Left lung (tissue), 10 donors: Measurements from ENCODE around the gene DOCK3. TPM values are rescaled to one million over a fixed set of nuclear protein-coding genes. Genes with fewer than 3 reads are reported as not detected.
"Not testable (repeated sequence)": the region's sequence is repeated elsewhere in the genome, so short reads cannot be mapped to it uniquely, and the experiment has no call there.

ENCODE experiments used
- ATAC-seq: fragments of 200-7000 bp; cut with Tn5 transposase; one replicate; pipeline ENCODE4 v1.9.1; 2020; ENCODE audit warnings: moderate library complexity
- DNase-seq, 4 donors: peaks; one replicate each; pipeline ENCODE4 v3.0.0-alpha.2; 2013 to 2020
- H3K27ac ChIP-seq, 2 donors: fragments of 200-600 bp; sonication (generic) in 1 of 2; one replicate each; pipeline versions ENCODE4 v1.5.0 to v1.8.0; 2020 to 2021
- H3K27me3 ChIP-seq, 2 donors: fragments of 200-600 bp; sonication (generic) in 1 of 2; one replicate each; pipeline versions ENCODE4 v1.5.0 to v1.8.0; 2020 to 2021
- H3K36me3 ChIP-seq, 2 donors: fragments of 200-600 bp; sonication (generic) in 1 of 2; one replicate each; pipeline versions ENCODE4 v1.5.0 to v1.8.0; 2020 to 2021
- H3K4me1 ChIP-seq, 2 donors: fragments of 200-600 bp; one replicate each; pipeline ENCODE4 v1.8.0; 2021
- H3K4me3 ChIP-seq, 2 donors: fragments of 200-600 bp; sonication (generic) in 1 of 2; one replicate each; pipeline versions ENCODE4 v1.5.0 to v1.8.0; 2020 to 2021; ENCODE audit warnings: mild to moderate bottlenecking in 1 of 2
- H3K9me3 ChIP-seq, 2 donors: fragments of 200-600 bp; sonication (generic) in 1 of 2; one replicate each; pipeline versions ENCODE4 v1.5.0 to v1.8.0; 2020 to 2021
- CTCF ChIP-seq, 2 donors: fragments of 200-600 bp; sonication (generic) in 1 of 2; IDR thresholded peaks; one replicate each; pipeline versions ENCODE4 v1.5.0 to v1.8.0; 2021; ENCODE audit warnings: antibody characterized with exemption in 2 of 2
- intact Hi-C, 2 donors: fragments of 100-400 bp; cut with DNase I; formaldehyde crosslinking; loops; one replicate each; pipeline versions ENCODE4 v1.11.2 to v1.14.2; 2022
- polyA plus RNA-seq, 6 donors: library from polyadenylated mRNA; unstranded; fragments of 120-200 nt; gene quantifications; one replicate each; pipeline ENCODE4 v1.2.1, GENCODE V29; 2013; ENCODE audit not compliant: insufficient read length in 6 of 6
- total RNA-seq, 2 donors: library from RNA; stranded (reverse); fragmentation: NEBNext Ultra II Directional; extraction: Animal tissue kit (Norgen Biotek cat#: 25700); gene quantifications; one replicate each; pipeline ENCODE4 v1.2.1, GENCODE V29; 2021
- donor health status: DM: no; HTN: yes; CAD: no.
- donor health status: DM: no; HTN: no; CAD: no.

DOCK3 gene
- total and polyA plus RNA-seq, 8 donors: 0.34 to 2.2 (median 1.8) TPM

DNA sequence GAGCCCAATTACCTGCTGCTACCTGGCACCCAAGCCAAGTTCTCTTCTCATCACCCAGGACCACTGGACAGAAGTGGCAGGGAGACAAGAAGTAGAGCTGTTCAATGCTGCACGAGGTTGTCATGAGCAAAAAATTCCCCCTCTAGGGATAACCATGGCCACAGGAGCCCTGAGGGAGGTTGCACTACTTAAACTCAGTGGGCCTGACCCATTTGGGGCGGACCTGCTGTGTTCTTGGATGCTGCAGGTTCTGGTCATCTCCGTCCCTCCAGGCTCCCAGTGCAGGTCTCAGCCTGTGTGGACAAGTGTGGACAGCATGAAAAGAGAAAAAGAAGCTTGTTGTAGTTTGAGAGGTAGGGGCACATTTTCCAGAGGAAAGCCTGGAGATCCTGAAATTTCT lies 684.3 kb downstream of the DOCK3 start:
- no peaks in the 10 kb centered on the region for H3K4me1 ChIP-seq
- no peak for TF ChIP-seq CTCF (IDR thresholded peaks at IDR 0.05)
- H3K9me3 ChIP-seq: no peaks in the 10 kb centered on the region
- no peaks in the 10 kb centered on the region for H3K36me3 ChIP-seq
- H3K27me3 ChIP-seq: no peaks in the 10 kb centered on the region
- intact Hi-C loops: no loop called here
- no peak for DNase-seq
- ATAC-seq: no peak
- H3K4me3 ChIP-seq: no peak overlapping the region
- H3K27ac ChIP-seq: no peak overlapping the region

DNA sequence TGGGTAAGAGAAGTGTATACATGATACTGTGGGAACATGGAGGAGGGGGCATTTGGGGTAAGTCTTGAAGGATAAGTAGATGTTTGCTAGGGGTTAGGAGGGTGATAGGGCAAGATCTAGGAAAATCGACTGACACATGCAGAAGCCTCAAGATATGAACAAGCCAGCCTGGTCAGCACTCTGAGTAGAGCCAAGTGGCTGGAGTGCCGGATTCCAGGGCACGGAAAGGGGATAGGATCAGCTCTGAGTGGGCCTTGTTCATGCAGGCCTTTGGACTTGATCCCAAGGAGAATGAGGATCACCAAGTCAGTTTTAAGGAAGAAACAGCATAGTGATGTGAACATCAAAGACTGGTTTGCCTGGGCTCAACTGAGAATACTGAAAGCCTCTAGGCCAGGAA lies 686.1 kb downstream of the DOCK3 start:
- H3K27ac ChIP-seq: no peak overlapping the region
- no peaks in the 10 kb centered on the region for H3K27me3 ChIP-seq
- no peaks in the 10 kb centered on the region for H3K4me1 ChIP-seq
- DNase-seq: no peak
- H3K4me3 ChIP-seq: no peak overlapping the region
- intact Hi-C loops: no loop called here
- H3K36me3 ChIP-seq: no peaks in the 10 kb centered on the region
- no peak for TF ChIP-seq CTCF (IDR thresholded peaks at IDR 0.05)
- peak; percentile 72 for ATAC-seq
- no peaks in the 10 kb centered on the region for H3K9me3 ChIP-seq

DNA sequence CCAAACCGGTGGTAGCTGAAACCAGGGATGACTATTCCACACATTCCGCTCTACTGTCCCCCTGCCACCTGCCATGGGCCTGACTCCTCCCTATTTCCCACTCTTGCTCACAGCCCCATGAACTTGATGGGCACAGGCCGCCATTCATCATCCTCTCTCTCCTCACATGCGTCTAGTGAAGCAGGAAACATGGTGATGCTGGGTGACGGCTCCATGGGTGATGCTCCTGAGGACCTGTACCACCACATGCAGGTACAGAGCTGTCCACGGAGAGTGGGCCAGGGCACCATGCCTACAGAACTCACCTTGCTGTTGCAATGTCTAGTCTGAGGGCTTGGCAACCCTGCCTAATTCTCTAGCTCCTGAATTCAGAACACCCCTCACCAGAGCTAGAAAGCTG lies 687.0 kb downstream of the DOCK3 start:
- Histone ChIP-seq H3K4me3 (no peak overlapping the region), H3K27ac (no peak overlapping the region), H3K36me3 (no peaks in the 10 kb centered on the region), H3K27me3 (no peaks in the 10 kb centered on the region), H3K4me1 (no peaks in the 10 kb centered on the region), H3K9me3 (no peaks in the 10 kb centered on the region)
- intact Hi-C loops: no loop called here
- DNase-seq (no peak), ATAC-seq (no peak)
- no peak for TF ChIP-seq CTCF (IDR thresholded peaks at IDR 0.05)

GRCh38 chr3:51362476-51362875 lies 687.7 kb downstream of the DOCK3 start:
- no peaks in the 10 kb centered on the region for H3K9me3 ChIP-seq
- H3K36me3 ChIP-seq: no peaks in the 10 kb centered on the region
- no peaks in the 10 kb centered on the region for H3K4me1 ChIP-seq
- ATAC-seq: no peak
- no peak overlapping the region for H3K27ac ChIP-seq
- intact Hi-C loops: no loop called here
- H3K4me3 ChIP-seq: no peak overlapping the region
- no peak for DNase-seq
- H3K27me3 ChIP-seq: no peaks in the 10 kb centered on the region
- no peak for TF ChIP-seq CTCF (IDR thresholded peaks at IDR 0.05)

DNA sequence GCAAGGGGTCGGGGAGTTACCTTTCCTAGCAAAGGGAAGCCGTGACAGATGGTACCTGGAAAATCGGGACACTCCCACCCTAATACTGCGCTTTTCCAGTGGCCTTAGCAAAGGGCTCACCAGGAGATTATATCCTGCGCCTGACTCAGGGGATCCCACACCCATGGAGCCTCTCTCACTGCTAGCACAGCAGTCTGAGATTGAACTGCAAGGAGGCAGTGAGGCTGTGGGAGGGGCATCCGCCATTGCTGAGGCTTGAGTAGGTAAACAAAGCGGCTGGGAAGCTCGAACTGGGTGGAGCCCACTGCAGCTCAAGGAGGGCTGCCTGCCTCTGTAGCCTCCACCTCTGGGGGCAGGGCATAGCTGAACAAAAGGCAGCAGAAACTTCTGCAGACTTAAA lies 693.5 kb downstream of the DOCK3 start:
- not testable (repeated sequence) for H3K4me3 ChIP-seq

GRCh38 chr3:51371943-51372557 lies 697.3 kb downstream of the DOCK3 start:
- Histone ChIP-seq H3K4me1 (no peaks in the 10 kb centered on the region), H3K36me3 (no peaks in the 10 kb centered on the region), H3K27ac (no peak overlapping the region), H3K4me3 (no peak overlapping the region), H3K27me3 (no peaks in the 10 kb centered on the region), H3K9me3 (no peaks in the 10 kb centered on the region)
- DNase-seq (peak in 2 of 4 donors; percentile 38 to 65), ATAC-seq (peak; percentile 89)
- peak; percentile 56 to 66 for TF ChIP-seq CTCF (IDR thresholded peaks at IDR 0.05)
- intact Hi-C loops: loop anchor here in 1 of 2 donors (10.0 kb wide), 1 partner anchor 267 kb away; no protein-coding TSS in a partner anchor

More for the DNA sequence above, 693.5 kb downstream of the DOCK3 start:
- H3K9me3 ChIP-seq, H3K36me3 ChIP-seq, H3K27ac ChIP-seq, H3K27me3 ChIP-seq, intact Hi-C loops, H3K4me1 ChIP-seq, ATAC-seq: not testable (repeated sequence)
- peak in 1 of 4 donors; percentile 14 for DNase-seq
